Fibroblast of skin of left biceps (primary cell): ENCODE data around the gene CCDC78.

Source experiments
- DNase-seq, 2 experiments: peaks; one replicate each; pipeline ENCODE4 v3.0.0-alpha.2; 2013; ENCODE audit warnings: low read depth in 2 of 2

CCDC78 gene

GRCh38 chr16:711548-712320 lies 14.5 kb downstream of the CCDC78 start:
- no peak for DNase-seq

GRCh38 chr16:711084-711483 lies 15.2 kb downstream of the CCDC78 start:
- DNase-seq = no peak

GRCh38 chr16:710500-711075 lies 15.7 kb downstream of the CCDC78 start:
- no peak for DNase-seq

GRCh38 chr16:709566-710499 lies 16.4 kb downstream of the CCDC78 start:
- DNase-seq = no peak

- DNase-seq = no peak
Observed at GRCh38 chr16:708959-709358, 17.3 kb downstream of the CCDC78 start.

GRCh38 chr16:708019-708418 lies 18.2 kb downstream of the CCDC78 start:
- no peak for DNase-seq

- DNase-seq = no peak
Observed at GRCh38 chr16:707062-707538, 19.1 kb downstream of the CCDC78 start.

- DNase-seq = no peak
Observed at GRCh38 chr16:706189-707061, 19.8 kb downstream of the CCDC78 start.

GRCh38 chr16:705431-706188 lies 20.6 kb downstream of the CCDC78 start, which contains the start of gene FBXL16:
FBXL16 (minus strand) TSS chr16:705801; CDS start chr16:697405, 8,396 bp downstream.
- no peak for DNase-seq

GRCh38 chr16:704552-705380 lies 21.5 kb downstream of the CCDC78 start:
- DNase-seq = no peak

- DNase-seq = no peak
Observed at GRCh38 chr16:704047-704446, 22.2 kb downstream of the CCDC78 start.

GRCh38 chr16:703406-703805 lies 22.8 kb downstream of the CCDC78 start:
- DNase-seq = no peak

GRCh38 chr16:702341-702740 lies 23.9 kb downstream of the CCDC78 start:
- DNase-seq = no peak

- DNase-seq = no peak
Observed at GRCh38 chr16:700684-701584, 25.3 kb downstream of the CCDC78 start.

- DNase-seq = no peak
Observed at GRCh38 chr16:698911-699671, 27.2 kb downstream of the CCDC78 start.

GRCh38 chr16:695355-696089 lies 30.7 kb downstream of the CCDC78 start:
- DNase-seq = no peak

- no peak for DNase-seq
Observed at GRCh38 chr16:694863-695354, 31.3 kb downstream of the CCDC78 start.
